Heart left ventricle (tissue), 13 donors: ENCODE data around the gene SFN.

ENCODE experiments used
- CTCF ChIP-seq, 12 donors: fragments of 200-600 bp; sonication (generic) in 4 of 12; IDR thresholded peaks; one replicate each; pipeline versions ENCODE4 v1.5.0 to v1.8.0; 2018 to 2022; ENCODE audit warnings: antibody characterized with exemption in 12 of 12, mild to moderate bottlenecking in 5 of 12
- POLR2A ChIP-seq, 2 donors: fragments of 450-650 bp; IDR thresholded peaks; one replicate each; pipeline ENCODE4 v1.6.1; 2017; ENCODE audit warnings: antibody characterized with exemption in 2 of 2, mild to moderate bottlenecking in 2 of 2, moderate library complexity in 2 of 2
- donor health status: ischemic (EF 13 %, LVEDD 7.1; RV severe dilation, severe dysfunction).
- donor health status: DM: no; HTN: yes; CAD: no.
- donor health status: DM: no; HTN: no; CAD: no.
- donor health status: ischemic (EF 25% LVEDD 6.9; RV normal size, moderate dysfunction).
- donor health status: ischemic (EF 25% LVEDD 5.7; RV mildly dilated, moderate dysfunction).
- donor health status: ischemic (EF 35%, LVEDD 5.7; RV mildly dilated, moderate dysfunction).
- donor health status: nonischemic (EF 11% LVEDD 7.7; RV severe dilation, severe dysfunction).
- donor health status: DM: yes; HTN: yes; CAD: no.
- donor health status: PGD.
- donor health status: ischemic (EF 29% LVEDD 5.4; RV normal size, mild dysfunction).
- donor health status: nonischemic (EF 23%, LVEDD 6.1; RV moderate dilation, normal function).

GRCh38 chr1:26910343-26911160, 47.6 kb downstream of the SFN start:
- TF ChIP-seq CTCF (IDR thresholded peaks at IDR 0.05) (no peak), POLR2A (IDR thresholded peaks at IDR 0.05) (no peak)
